Subcutaneous abdominal adipose tissue (tissue), 5 donors: ENCODE data around the gene MUC6.

ENCODE experiments used
- H3K27ac ChIP-seq: one replicate; pipeline ENCODE4 v1.7.0; 2013; ENCODE audit warnings: low read depth, mild to moderate bottlenecking, inconsistent platforms, low read length, moderate library complexity
- H3K27me3 ChIP-seq, 5 donors: one replicate each; pipeline ENCODE4 v1.7.0; 2013; ENCODE audit warnings: low read length in 5 of 5, inconsistent platforms in 1 of 5; ENCODE audit not compliant: control insufficient read depth in 5 of 5, insufficient read depth in 4 of 5
- H3K36me3 ChIP-seq, 5 donors: one replicate each; pipeline ENCODE4 v1.7.0; 2013; ENCODE audit warnings: low read length in 5 of 5; ENCODE audit not compliant: control insufficient read depth in 5 of 5, insufficient read depth in 5 of 5
- H3K4me1 ChIP-seq, 5 donors: one replicate each; pipeline ENCODE4 v1.7.0; 2013; ENCODE audit warnings: low read length in 5 of 5, mild to moderate bottlenecking in 3 of 5, moderate library complexity in 1 of 5; ENCODE audit not compliant: control insufficient read depth in 5 of 5, insufficient read depth in 5 of 5
- H3K4me3 ChIP-seq, 5 donors: one replicate each; pipeline ENCODE4 v1.7.0; 2013; ENCODE audit warnings: low read length in 5 of 5, low read depth in 1 of 5
- H3K9ac ChIP-seq, 5 donors: one replicate each; pipeline ENCODE4 v1.7.0; 2013; ENCODE audit warnings: low read length in 5 of 5, mild to moderate bottlenecking in 4 of 5, moderate library complexity in 3 of 5
- H3K9me3 ChIP-seq, 5 donors: one replicate each; pipeline ENCODE4 v1.7.0; 2013; ENCODE audit warnings: low read length in 5 of 5; ENCODE audit not compliant: control insufficient read depth in 5 of 5
- donor health status: healthy.
- donor health status: healthy.
- donor health status: healthy.
- donor health status: healthy.
- donor health status: healthy.

MUC6 gene

DNA sequence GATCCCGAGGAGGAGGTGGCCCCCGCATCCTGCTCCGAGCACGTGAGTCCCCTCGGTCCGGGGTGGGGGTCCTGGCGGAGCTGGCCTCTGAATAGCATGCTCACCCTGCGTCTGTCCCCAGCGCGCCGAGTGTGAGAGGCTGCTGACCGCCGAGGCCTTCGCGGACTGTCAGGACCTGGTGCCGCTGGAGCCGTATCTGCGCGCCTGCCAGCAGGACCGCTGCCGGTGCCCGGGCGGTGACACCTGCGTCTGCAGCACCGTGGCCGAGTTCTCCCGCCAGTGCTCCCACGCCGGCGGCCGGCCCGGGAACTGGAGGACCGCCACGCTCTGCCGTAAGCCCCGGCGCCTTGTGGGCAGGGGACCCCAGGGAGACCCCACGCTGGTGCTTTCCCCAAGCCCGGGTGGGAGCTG lies 41.7 kb upstream of the MUC6 start:
- no peak overlapping the region for H3K9ac ChIP-seq
- H3K36me3 ChIP-seq = no peaks in the 10 kb centered on the region
- H3K9me3 ChIP-seq = no peaks in the 10 kb centered on the region
- H3K4me3 ChIP-seq = no peak overlapping the region
- H3K4me1 ChIP-seq = peaks cover 0 to 7% (median 6%) of the 10 kb centered on the region in 5 donors
- H3K27ac ChIP-seq = no peak overlapping the region
- peaks cover 0 to 8% (median 0%) of the 10 kb centered on the region in 5 donors for H3K27me3 ChIP-seq

DNA sequence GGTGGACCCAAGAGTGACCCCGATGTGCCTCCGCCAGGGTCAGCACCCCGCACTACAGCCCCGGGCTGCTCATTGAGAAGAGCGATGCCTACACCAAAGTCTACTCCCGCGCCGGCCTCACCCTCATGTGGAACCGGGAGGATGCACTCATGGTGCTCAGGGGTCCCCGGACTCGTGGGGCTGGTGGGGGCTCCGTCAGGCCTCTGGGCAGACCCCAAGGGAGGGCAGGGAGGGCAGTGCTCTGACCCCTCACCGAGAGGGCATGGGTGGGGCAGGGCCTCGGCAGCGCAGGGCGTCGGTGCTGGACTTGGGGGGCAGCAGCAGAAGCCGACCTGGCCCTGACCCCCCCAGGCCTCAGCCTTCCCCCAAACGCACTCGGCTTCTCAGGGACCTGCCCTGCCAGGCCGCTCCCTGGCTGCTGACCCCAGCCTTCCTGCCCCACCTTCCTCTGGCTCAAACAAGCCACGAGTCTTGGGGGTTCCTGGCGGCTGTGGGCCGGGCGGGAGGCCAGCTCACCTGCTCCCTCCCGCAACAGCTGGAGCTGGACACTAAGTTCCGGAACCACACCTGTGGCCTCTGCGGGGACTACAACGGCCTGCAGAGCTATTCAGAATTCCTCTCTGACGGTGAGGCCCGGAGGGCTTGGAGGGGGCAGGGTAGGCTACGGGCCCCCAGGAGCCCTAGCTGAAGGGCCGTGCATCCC lies 41.0 kb upstream of the MUC6 start:
- H3K27ac ChIP-seq = no peak overlapping the region
- no peaks in the 10 kb centered on the region for H3K9me3 ChIP-seq
- H3K4me1 ChIP-seq = peaks cover 0 to 13% (median 10%) of the 10 kb centered on the region in 5 donors
- no peak overlapping the region for H3K9ac ChIP-seq
- no peaks in the 10 kb centered on the region for H3K36me3 ChIP-seq
- H3K27me3 ChIP-seq = peaks cover 0 to 10% (median 4%) of the 10 kb centered on the region in 5 donors
- no peak overlapping the region for H3K4me3 ChIP-seq

DNA sequence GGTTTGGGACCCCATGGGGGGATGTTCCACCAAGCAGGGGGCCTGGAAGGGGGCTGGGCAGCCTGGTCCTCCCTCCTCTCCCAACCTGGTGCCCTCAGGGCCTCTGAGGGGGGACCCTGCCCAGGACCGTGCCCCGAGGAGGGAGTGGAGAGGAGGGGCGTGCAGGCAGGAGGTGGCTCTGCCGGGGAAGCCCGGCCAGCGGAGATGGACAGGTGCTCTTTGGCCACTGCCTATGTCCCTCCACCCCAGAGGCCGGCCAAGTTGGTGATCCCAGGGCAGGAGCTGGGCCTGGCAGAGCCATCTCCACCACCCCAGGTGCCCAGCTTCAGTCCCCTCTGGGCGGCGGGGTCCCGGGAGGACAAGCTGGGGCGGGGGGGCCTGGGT lies 40.5 kb upstream of the MUC6 start:
- Histone ChIP-seq H3K27ac (no peak overlapping the region), H3K9ac (no peak overlapping the region), H3K36me3 (no peaks in the 10 kb centered on the region), H3K9me3 (no peaks in the 10 kb centered on the region), H3K4me3 (no peak overlapping the region), H3K27me3 (peaks cover 0 to 16% (median 6%) of the 10 kb centered on the region in 5 donors), H3K4me1 (peaks cover 0 to 17% (median 10%) of the 10 kb centered on the region in 5 donors)

DNA sequence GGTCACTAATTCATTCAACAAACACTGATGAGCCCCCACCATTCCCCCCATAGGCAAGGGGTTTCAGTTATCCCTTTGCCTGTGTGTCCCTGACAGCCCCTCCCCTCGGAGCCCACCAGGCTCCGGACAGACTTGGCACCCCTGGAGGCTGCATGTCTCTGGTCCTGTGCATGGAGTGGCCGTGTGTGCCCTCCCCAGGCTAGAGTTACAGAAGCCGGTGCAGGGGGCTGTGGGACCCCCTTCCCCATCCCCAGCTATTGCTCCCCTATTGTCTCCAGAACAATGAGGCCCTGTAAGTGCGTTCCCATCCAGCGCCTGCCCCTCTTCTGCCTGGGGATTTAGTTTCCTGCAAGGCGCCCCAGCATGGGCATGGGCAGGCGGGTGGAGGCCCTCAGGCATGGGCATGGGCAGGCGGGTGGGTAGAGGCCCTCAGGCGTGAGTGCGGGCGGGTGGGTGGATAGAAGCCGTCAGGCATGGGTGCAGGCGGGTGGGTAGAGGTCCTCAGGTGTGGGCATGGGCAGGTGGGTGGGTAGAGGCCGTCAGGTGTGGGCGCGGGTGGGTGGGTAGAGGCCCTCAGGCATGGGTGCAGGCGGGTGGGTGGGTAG lies 39.6 kb upstream of the MUC6 start:
- Histone ChIP-seq H3K27me3 (peaks cover 4 to 16% (median 6%) of the 10 kb centered on the region in 5 donors), H3K4me1 (peaks cover 0 to 17% (median 10%) of the 10 kb centered on the region in 5 donors), H3K4me3 (no peak overlapping the region), H3K36me3 (no peaks in the 10 kb centered on the region), H3K9ac (no peak overlapping the region), H3K9me3 (no peaks in the 10 kb centered on the region), H3K27ac (no peak overlapping the region)

DNA sequence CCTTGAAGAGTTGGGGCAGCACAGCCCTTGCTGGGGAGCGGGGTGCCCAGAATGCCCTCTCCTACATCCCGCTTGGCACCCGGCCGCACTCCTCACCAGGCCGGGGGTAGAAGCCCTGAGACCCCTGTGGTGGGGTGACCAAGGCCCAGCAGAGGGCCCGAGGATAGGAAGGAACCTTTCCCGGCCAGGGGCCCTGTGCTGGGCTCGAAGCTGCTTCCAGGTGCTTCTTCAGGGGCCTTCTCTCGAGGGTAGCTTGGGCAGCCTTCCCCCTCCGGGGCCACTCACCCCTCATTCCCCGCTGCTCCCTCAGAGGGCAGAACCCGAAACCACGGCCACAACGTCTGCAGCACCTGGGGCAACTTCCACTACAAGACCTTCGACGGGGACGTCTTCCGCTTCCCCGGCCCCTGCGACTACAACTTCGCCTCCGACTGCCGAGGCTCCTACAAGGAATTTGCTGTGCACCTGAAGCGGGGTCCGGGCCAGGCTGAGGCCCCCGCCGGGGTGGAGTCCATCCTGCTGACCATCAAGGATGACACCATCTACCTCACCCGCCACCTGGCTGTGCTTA lies 38.9 kb upstream of the MUC6 start:
- Histone ChIP-seq H3K27ac (no peak overlapping the region), H3K27me3 (peaks cover 4 to 16% (median 7%) of the 10 kb centered on the region in 5 donors), H3K4me3 (no peak overlapping the region), H3K4me1 (peaks cover 0 to 17% (median 10%) of the 10 kb centered on the region in 5 donors), H3K9me3 (no peaks in the 10 kb centered on the region), H3K36me3 (no peaks in the 10 kb centered on the region), H3K9ac (no peak overlapping the region)

DNA sequence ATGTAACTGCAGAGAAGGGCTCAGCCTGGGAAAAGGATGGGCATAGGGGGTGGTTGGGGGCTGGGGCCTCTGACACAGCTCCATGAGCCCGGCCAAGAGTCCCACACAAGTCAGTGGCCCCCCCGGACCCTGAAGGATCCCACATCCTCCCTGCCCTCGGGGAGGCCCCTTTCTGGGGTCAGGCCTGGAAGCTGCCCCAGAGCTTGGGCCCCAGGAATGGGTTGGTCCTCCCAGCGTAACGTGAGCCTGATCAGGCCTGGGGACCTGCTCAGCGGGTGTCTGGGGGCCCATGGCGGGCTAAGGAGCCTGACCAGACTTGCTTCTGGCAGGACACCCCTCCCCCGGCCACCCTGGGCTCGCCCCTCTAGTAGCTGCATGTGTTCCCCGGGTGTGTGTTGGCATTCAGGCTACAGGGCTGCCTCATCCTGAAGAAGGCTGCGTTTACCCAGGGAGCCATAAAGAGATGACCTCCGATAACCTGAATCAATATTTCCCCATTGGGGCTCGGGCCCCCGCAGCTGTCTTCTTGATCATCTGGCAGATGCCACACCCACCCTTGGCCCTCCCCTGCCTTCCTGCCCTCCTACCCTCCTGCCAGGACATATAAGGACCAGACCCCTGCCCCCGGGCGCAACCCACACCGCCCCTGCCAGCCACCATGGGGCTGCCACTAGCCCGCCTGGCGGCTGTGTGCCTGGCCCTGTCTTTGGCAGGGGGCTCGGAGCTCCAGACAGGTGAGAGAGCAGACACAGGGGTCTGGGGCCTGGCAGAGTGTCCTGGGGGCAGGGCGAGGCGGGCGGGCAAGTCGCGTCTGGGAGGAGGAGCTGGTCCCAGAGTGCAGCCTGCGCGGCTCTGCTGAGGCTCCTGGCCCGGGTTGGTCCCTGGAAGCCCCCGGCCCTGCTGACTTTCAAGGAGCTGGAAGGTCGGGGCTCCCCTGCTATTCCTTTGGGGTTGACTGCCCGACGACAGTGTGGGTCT lies 38.0 kb upstream of the MUC6 start, which contains the start of gene MUC2:
MUC2 (plus strand) TSS at position 631 of the 978 bp plus-strand sequence.
- Histone ChIP-seq H3K4me1 (peaks cover 0 to 17% (median 10%) of the 10 kb centered on the region in 5 donors), H3K4me3 (no peak within 1 kb of the TSS), H3K9ac (no peak within 1 kb of the TSS), H3K36me3 (no peaks in the 10 kb centered on the region), H3K27ac (no peak within 1 kb of the TSS), H3K27me3 (peaks cover 4 to 16% (median 7%) of the 10 kb centered on the region in 5 donors), H3K9me3 (no peaks in the 10 kb centered on the region)

DNA sequence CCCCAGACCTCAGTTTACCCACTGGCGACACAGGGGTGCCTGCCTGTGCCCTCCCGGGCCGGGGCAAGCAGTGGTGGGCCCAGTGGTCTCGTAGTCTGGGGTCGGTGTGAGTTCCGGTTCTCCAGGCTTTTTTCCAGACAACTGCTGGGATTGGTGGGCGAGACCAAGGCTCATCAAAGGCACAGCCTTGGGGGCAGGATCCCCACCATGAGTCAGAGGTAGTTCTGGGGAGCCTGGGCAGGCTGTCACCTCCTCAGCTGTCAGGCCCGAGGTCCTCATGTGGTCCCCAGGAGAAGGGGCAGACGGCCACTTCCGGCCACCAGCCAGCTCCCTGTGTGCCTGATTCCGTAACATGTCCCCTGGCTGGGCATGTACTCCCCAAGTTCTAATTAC lies 37.3 kb upstream of the MUC6 start:
- peaks cover 0 to 17% (median 10%) of the 10 kb centered on the region in 5 donors for H3K4me1 ChIP-seq
- no peaks in the 10 kb centered on the region for H3K36me3 ChIP-seq
- H3K9ac ChIP-seq = no peak overlapping the region
- no peak overlapping the region for H3K4me3 ChIP-seq
- H3K27ac ChIP-seq = no peak overlapping the region
- no peaks in the 10 kb centered on the region for H3K9me3 ChIP-seq
- H3K27me3 ChIP-seq = peaks cover 4 to 16% (median 7%) of the 10 kb centered on the region in 5 donors

DNA sequence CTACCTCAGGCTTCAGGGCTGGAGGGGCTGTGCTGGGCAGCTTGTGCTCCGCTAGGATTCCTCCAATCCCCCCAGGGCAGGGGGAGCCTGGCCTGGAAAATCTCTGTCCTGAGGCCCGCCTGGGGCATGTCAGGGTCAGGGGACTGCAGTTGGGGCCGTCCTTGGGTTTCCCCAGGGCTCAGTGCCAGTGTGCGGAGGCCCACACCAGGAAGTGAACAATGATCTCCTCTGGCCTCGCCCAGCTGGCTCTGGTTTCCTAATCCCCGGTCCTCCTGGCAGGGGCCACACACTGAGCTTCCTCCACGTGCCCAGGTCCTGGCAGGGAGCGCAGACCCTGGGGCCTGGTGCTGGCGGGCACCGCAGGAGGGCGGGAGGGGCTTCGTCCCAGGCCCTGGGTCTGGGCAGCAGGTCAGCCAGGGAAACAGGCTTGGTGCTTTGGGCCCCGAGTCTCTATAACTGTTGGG lies 36.8 kb upstream of the MUC6 start:
- no peaks in the 10 kb centered on the region for H3K9me3 ChIP-seq
- no peak overlapping the region for H3K9ac ChIP-seq
- no peak overlapping the region for H3K4me3 ChIP-seq
- peaks cover 0 to 17% (median 10%) of the 10 kb centered on the region in 5 donors for H3K4me1 ChIP-seq
- no peaks in the 10 kb centered on the region for H3K36me3 ChIP-seq
- peaks cover 4 to 16% (median 7%) of the 10 kb centered on the region in 5 donors for H3K27me3 ChIP-seq
- no peak overlapping the region for H3K27ac ChIP-seq

DNA sequence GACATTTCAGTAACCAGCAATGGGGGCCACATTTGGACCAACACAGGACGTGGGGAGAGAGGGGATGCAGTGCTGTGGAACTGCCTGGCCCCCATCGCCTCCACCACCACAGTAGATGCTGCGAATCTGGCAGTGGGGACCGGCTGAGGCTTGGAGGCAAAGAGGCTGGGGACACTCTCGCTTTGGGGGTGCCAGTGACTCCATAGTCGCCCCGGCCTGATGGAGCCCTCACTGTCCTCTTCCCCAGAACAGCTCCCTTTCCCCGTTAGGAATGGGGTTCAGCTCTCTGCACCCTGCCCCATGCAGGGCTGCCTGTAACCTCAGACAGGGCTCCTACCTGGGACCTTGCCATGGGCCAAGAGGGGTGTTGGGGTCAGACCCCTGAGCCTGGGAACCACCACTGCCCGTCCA lies 36.3 kb upstream of the MUC6 start:
- no peak overlapping the region for H3K9ac ChIP-seq
- H3K27me3 ChIP-seq = peaks cover 4 to 16% (median 7%) of the 10 kb centered on the region in 5 donors

More for the DNA sequence above, 36.3 kb upstream of the MUC6 start:
- Histone ChIP-seq H3K4me1 (peaks cover 0 to 17% (median 10%) of the 10 kb centered on the region in 5 donors), H3K36me3 (no peaks in the 10 kb centered on the region), H3K9me3 (peaks cover 0 to 3% (median 0%) of the 10 kb centered on the region in 5 donors), H3K27ac (no peak overlapping the region), H3K4me3 (no peak overlapping the region)
